Measurements from ENCODE around the gene CCL2.

DNA sequence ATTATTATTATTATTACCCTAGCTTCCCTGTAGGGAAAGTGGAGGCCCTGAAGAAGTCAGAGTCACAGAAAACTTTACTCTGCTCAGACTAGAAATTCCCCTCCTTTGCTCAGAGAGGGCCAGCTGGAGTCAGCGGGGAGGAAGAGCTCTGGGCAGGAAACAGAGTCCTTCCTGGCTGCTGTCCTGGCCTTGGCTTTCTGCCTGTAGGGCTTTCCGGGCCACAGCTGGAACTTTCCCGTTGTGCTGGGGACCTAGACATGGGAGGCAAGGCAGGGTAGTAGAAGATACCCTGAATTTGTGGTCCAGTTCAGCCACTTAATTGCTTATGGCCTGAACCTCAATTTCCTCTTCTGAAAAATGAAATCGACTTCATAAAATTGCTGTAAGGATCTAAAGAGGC, 14.0 kb upstream of the CCL2 start:
- no peak for TF ChIP-seq EZH2 (IDR thresholded peaks at IDR 0.05; ENCODE audit: insufficient read depth, poor library complexity, severe bottlenecking)
- no peak for TF ChIP-seq EZH2phosphoT487 (IDR thresholded peaks at IDR 0.05; ENCODE audit: insufficient read depth, low read depth)

Measured in GM23248 (cell line).